Stimulated activated CD4-positive, alpha-beta T cell treated with anti-CD3 and anti-CD28 coated beads, TNF-alpha, amount 100 ng/mL, for 4 hours (primary cell): Measurements from ENCODE around the gene MORN1.
A peak's percentile ranks its signal among the peaks of the same experiment; 100 is the strongest.

Source experiments
- DNase-seq, 3 experiments: peaks; one replicate each; pipeline ENCODE4 v3.0.0-alpha.2; 2020; ENCODE audit warnings: low read depth in 3 of 3

The MORN1 gene

DNA sequence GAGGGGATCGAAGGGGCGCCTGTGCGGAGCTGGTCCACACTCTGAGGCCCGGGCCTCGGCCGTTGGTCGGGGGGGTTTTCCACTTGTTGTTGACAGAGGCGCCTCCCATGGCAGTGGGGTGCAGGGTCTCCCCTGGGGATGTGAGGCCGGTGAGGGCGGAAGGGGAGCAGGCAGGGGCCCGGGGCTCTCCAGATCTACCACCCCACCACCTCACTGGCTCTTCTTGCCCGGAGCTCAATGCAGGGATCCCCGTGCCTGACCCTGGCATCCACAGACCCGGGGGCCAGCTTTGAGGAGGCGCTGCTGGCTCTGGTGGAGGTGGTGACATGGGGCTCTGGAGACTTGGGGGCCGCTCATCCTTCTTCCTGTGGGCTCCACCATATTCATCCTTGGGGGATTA is 28.1 kb upstream of the MORN1 start:
- no peak for DNase-seq

- no peak for DNase-seq
Measured at GRCh38 chr1:2418791-2419320, 27.5 kb upstream of the MORN1 start.

DNA sequence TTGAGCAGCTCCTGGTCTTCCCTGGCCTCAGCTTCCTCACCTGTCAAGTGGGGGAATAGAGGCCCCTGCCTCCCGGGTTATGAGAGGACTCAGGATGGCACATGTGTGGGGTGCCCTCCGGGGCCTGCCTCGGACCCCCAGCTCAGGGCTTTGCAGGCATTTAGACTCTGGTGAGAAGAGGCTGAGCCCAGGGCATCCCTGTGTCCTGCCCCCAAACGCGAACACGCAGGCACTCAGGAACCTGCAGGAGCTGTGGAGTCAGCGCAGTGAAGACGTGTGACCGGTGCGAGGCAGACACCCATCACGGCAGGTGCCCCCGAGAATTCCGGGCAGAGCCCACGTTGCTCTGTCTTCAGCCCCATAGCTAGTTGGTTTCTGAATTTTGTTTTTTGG is 26.5 kb upstream of the MORN1 start:
- no peak for DNase-seq

- no peak for DNase-seq
Measured at GRCh38 chr1:2417083-2417832, 25.9 kb upstream of the MORN1 start.

DNA sequence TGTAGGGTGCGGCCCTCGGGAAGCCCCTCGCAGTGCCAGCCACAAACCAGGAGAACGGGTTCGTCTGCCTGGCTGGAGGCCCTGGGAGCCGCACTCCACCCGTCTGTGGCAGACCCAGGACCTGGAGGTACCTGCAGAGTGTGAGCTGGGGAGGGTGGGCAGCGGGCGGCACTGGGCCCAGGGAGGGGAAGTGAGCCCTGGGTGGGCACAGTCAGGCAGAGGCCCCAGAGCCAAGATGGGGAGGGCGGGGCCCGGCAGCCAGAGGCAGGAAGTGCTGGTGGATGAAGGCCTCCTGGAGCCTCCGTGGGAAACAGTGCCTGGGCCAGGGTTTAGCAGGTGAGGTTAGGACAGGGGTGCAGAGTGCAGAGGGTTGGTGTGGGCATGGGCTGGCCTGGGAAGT is 25.0 kb upstream of the MORN1 start:
- DNase-seq: no peak

GRCh38 chr1:2415801-2416208 is 24.5 kb upstream of the MORN1 start:
- DNase-seq: no peak

- DNase-seq: no peak
Measured at GRCh38 chr1:2415337-2415736, 24.0 kb upstream of the MORN1 start.

- peak; percentile 72 to 74 (median 73) for DNase-seq
Measured at GRCh38 chr1:2414297-2414958, 23.1 kb upstream of the MORN1 start.

- no peak for DNase-seq
Measured at GRCh38 chr1:2413495-2414296, 22.3 kb upstream of the MORN1 start.

DNA sequence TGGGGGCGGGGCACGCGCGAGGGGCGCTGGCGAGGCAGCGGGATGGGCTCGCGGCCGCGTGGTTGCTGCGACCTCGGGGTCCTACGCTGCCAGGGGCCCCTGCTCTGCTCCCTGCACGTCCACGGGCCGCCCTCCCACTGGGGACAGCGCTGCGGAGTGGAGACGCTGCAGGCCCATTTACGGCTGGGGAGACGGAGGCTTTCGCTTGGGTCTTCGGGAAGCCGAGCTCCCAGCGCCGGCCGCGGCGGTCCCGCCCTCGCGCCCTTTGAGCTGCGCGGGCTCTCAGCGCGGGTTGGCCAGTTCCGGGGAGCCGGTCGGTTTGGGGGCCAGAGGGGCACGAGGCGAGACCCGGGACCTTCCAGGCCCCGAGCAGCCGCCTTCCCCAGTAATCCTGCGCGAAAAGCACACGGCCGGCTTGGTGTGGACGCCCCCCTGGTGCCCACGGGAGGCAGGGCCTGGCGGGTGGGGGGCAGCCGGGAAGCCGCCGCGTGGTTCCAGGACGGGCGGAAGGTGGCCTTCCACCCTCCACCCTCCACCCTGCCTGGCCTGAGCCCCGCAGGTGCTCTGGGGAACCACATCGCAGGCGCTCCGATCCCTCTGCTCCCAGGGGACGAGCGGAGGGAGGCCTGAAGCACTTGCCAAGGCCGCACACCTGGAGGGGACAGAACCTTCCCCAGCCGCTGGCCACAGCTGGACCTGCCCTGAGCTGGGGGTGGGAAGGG is 21.6 kb upstream of the MORN1 start:
- DNase-seq: no peak

DNA sequence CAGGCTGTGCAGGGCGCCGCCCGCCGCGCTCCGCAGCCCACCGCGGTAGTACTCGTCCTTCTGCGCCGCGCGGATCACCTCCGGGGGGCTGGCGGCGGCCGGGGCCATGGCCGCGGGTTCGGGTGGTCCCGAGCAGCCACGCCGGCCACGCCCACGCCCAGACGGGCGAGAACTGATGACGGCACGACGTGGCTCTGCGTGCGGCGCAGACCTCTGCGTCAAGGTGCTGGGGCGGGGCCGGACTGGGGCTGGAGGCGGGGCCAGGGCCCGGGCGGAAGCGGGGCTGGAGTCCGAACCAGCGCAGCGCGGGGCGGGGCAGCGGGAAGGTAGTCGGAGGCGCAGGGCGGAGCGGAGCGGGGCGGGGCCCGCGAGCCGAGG is 21.0 kb upstream of the MORN1 start, which contains the start of gene PEX10:
PEX10 (minus strand) TSS at position 170 of the 378 bp plus-strand sequence; CDS start at position 108, 62 bp downstream.
- DNase-seq: peak; percentile 99 to 100 (median 99)

GRCh38 chr1:2411801-2412394 is 20.5 kb upstream of the MORN1 start:
- DNase-seq: no peak

GRCh38 chr1:2409745-2410144 is 18.4 kb upstream of the MORN1 start:
- no peak for DNase-seq

DNA sequence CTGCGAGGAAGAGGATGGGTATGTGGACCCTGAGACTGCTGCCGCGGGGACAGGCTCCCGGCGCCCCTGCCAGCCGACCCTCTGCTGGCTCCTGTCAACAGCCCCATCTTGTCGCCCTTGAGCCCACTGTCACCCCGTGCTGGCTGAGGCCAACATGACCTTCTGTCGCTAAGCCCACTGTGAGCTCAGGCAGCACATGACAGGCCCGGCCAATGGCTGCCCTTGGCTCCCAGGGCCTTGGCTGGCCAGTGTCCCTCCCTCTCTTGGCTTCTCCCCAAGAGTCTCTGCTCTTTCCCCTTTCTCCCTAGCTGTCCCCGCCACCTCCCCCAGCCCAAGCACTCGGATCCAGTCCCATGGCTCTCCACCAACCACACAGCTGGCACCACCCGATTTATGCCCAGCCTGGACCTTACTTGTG is 17.5 kb upstream of the MORN1 start:
- no peak for DNase-seq

DNA sequence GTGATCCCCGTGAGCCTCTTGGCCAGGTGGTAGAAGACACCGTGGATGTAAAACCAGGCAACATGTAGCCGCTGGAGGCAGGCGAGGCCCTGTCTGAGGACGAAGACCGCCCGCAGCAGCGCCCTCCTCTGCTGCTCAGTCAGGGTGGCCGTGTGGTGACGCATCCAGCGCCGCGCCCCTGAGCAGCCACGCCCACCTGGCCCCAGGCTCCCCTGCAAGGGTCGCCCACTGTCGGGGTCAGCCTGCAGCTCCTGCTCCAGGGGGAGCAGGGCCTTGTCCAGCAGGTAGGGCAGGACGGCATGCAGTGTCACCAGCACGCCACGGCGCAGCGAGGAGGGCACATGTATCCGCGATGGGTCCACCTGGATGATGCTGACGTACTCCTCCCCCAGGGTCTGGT is 17.1 kb upstream of the MORN1 start:
- no peak for DNase-seq

DNA sequence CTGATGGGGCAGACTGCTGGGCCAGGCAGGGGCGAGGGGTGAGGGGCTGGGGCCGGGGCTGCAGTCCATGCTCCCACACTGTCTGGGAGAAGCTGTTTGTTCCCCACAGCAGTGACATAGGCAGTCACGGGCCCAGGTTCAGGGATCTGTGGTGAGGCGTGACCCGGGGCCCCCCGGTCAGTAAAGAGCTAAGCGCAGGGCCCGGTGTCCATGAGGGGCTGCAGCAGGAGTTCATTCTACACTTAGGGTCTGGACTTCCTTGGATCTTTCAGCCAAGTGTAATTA is 16.6 kb upstream of the MORN1 start:
- DNase-seq: no peak

- no peak for DNase-seq
Measured at GRCh38 chr1:2407166-2407990, 16.0 kb upstream of the MORN1 start.

- DNase-seq: no peak
Measured at GRCh38 chr1:2406451-2407041, 15.2 kb upstream of the MORN1 start.

DNA sequence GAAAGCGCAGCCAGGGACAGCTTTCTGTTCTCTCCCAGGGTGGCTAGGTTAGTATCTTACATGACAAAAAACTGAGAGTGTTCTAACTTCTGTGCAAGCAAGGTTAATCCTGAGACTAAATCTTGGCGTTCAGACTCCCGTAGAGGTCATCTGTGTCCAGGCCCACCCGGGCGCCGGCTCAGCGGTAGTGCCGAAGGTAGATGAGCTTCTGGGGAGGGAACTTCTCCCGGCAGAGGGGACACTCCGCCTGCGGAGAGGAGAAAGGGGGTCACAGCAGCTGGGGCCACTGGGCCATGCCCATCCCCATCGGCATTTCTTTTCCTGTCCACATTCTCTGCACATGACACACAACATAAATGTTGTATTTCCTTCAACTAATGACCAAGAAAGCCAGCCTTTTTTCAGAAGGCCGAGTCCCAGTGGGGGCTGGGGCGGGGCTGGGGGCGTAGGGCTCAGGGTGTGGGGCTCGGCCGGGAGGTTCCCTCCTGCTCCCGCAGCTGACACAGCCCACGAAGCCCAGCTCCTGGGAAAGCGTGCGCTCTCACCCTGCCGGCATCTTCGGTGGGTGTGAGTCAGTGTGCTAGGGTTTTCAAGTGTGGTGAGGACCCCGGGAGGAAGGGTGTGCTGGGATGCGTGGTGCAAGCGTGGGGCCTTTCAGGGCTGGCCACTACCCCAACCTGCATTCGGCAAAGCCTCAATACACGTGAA is 14.4 kb upstream of the MORN1 start:
- DNase-seq: no peak
